ENCODE measurements around the gene CUZD1.
"Not testable (repeated sequence)": the region's sequence is repeated elsewhere in the genome, so short reads cannot be mapped to it uniquely, and the experiment has no call there.

CUZD1 gene

GRCh38 chr10:122863216-122864193 is 17.8 kb upstream of the CUZD1 start:
- TF ChIP-seq, protein P1, sequence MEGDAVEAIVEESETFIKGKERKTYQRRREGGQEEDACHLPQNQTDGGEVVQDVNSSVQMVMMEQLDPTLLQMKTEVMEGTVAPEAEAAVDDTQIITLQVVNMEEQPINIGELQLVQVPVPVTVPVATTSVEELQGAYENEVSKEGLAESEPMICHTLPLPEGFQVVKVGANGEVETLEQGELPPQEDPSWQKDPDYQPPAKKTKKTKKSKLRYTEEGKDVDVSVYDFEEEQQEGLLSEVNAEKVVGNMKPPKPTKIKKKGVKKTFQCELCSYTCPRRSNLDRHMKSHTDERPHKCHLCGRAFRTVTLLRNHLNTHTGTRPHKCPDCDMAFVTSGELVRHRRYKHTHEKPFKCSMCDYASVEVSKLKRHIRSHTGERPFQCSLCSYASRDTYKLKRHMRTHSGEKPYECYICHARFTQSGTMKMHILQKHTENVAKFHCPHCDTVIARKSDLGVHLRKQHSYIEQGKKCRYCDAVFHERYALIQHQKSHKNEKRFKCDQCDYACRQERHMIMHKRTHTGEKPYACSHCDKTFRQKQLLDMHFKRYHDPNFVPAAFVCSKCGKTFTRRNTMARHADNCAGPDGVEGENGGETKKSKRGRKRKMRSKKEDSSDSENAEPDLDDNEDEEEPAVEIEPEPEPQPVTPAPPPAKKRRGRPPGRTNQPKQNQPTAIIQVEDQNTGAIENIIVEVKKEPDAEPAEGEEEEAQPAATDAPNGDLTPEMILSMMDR (IDR thresholded peaks at IDR 0.05; ENCODE audit: extremely low read depth, missing control alignments), result no peak
- DNase-seq (ENCODE audit: low spot score), result no peak

DNA sequence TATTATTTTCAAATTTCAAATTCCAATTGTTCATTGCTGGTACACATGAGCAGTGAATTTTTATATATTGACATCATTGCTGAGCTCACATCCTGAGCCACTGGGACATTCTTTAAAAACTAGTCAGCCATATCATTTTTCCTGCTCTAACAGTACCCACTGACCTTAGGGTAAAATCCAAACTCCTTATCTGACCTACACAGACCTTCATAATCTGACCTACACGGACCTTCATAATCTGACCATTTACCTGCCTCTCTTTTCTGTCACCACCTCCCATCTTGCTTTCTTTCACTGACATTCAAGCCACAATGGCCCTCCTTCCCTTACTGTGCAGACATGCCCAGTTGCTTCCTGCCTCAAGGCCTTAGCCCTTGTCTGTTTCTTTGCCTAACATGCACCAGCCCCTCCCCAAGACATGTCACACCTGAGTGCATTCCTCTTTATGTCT is 16.1 kb upstream of the CUZD1 start:
- DNase-seq (ENCODE audit: low spot score), result no peak
- TF ChIP-seq, protein P1 (IDR thresholded peaks at IDR 0.05; ENCODE audit: extremely low read depth, missing control alignments), result no peak

DNA sequence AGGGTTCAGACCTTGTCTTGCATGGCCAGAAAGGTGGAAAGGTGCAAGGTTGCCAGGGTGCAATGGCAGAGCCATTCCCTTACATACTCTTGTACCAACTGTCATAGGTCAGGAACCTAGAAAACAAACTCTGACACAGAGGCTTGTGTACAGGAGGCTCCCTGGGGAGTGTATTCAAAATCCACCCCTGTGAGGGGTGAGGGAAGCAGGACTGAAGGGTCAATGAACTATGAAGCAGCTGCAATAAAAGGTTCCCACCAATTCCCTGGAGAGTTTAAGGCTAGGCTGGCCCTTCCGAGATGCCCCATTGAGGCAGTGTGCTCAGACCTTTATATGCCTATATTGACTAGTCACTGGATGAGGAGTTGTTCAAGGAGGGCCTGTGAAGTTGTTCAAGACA is 13.9 kb upstream of the CUZD1 start:
- no peak for DNase-seq (ENCODE audit: low spot score)
- TF ChIP-seq, protein P1 (IDR thresholded peaks at IDR 0.05; ENCODE audit: extremely low read depth, missing control alignments), result no peak

- DNase-seq (ENCODE audit: low spot score), result not testable (repeated sequence)
Observed at GRCh38 chr10:122858042-122858441, 12.4 kb upstream of the CUZD1 start.

- DNase-seq (ENCODE audit: low spot score), result no peak
- TF ChIP-seq, protein P1 (IDR thresholded peaks at IDR 0.05; ENCODE audit: extremely low read depth, missing control alignments), result no peak
Observed at GRCh38 chr10:122856902-122857301, 11.2 kb upstream of the CUZD1 start.

DNA sequence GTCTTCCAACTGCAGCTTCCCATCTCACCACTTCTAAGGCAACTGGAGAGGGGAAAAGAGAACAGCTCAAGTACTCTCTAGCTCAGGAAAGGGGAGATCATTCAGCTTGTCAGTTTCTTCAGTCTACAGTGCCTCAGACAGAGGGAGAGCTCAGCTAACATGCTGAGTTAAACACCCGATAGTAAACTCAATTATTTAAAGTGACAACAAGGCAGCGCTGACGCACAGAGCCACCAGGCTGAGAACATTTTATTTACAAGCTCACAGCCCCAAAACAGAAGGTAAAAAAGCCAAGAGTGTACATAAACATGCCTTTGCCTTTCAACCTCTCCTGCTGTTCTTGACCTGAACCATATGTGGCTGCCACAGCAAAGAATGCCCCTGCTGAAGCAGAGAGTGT is 10.1 kb upstream of the CUZD1 start:
- TF ChIP-seq, protein P1 (IDR thresholded peaks at IDR 0.05; ENCODE audit: extremely low read depth, missing control alignments), result no peak
- DNase-seq (ENCODE audit: low spot score), result no peak

DNA sequence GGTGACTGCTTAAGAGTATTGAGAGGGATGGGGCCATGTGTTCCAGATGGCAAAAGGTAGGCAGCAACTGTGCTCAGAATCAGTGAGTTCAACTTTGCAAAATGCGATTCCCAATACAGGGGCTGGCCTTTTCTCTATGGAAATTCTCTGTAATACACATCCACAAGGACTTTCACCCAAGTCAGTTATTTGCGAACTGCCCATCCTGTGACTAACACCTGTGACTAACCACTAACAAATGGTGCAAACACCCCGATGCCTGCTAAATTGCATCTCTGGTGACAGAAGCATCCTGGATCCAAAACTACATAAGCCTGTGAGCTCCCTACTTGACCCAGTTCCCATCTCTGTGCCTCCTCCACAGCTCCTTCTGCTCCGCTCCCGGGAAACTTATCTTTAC is 9.0 kb upstream of the CUZD1 start:
- TF ChIP-seq, protein P1 (IDR thresholded peaks at IDR 0.05; ENCODE audit: extremely low read depth, missing control alignments), result no peak
- DNase-seq (ENCODE audit: low spot score), result no peak
